Endothelial cell of umbilical vein (primary cell): ENCODE measurements around the gene CCDC57. TPM values are rescaled to one million over a fixed set of nuclear protein-coding genes. Genes with fewer than 3 reads are reported as not detected.

Experiments
- BruUV-seq: library from RNA; stranded (reverse); fragments of 400-500 nt; replicated peaks from 2 replicates; lab custom pipeline; 2021; lab: Mats Ljungman, UMichigan
- CTCF ChIA-PET: fragments of 300-600, 350-600 bp; sonication (Branson Sonifier 250); formaldehyde crosslinking; loops from one replicate; lab custom pipeline; 2021; ENCODE audit warnings: antibody characterized with exemption, inconsistent platforms; lab: Charles Lee
- POLR2A ChIA-PET: fragments of 300-600, 350-600 bp; sonication (Branson Sonifier 250); formaldehyde crosslinking; loops from one replicate; lab custom pipeline; 2021; ENCODE audit warnings: antibody characterized with exemption, inconsistent platforms; lab: Charles Lee
- DNase-seq: peaks from one replicate; pipeline ENCODE4 v3.0.0-alpha.2; 2011; ENCODE audit warnings: low read depth, low spot score
- FAIRE-seq: peaks from 2 replicates; lab custom pipeline; 2011; peaks lifted over from hg19 to GRCh38; lab: Jason Lieb, UNC
- H2AFZ ChIP-seq: 2 replicates; pipeline ENCODE4 v1.6.0; 2012; ENCODE audit warnings: low read depth, low read length, control low read depth, inconsistent platforms
- H3K27ac ChIP-seq: 2 replicates; pipeline ENCODE4 v1.5.1; 2011; ENCODE audit warnings: low read depth, mild to moderate bottlenecking, control low read depth, low read length, moderate library complexity; ENCODE audit not compliant: insufficient read depth
- H3K27me3 ChIP-seq, 2 experiments: 2 replicates each; pipeline versions ENCODE4 v1.6.0 to v1.6.1; 2011; ENCODE audit warnings: low read length in 2 of 2, mixed read lengths in 1 of 2; ENCODE audit not compliant: control insufficient read depth in 2 of 2, insufficient read depth in 2 of 2
- H3K36me3 ChIP-seq, 2 experiments: 2 replicates in 1 of 2; 3 replicates in 1 of 2; pipeline ENCODE4 v1.5.1; 2011; ENCODE audit warnings: low read length in 2 of 2, mild to moderate bottlenecking in 1 of 2, moderate library complexity in 1 of 2; ENCODE audit not compliant: control insufficient read depth in 2 of 2, insufficient read depth in 2 of 2; ENCODE audit errors: extremely low read depth in 1 of 2
- H3K4me1 ChIP-seq: 3 replicates; pipeline ENCODE4 v1.5.1; 2011; ENCODE audit warnings: mild to moderate bottlenecking, low read length; ENCODE audit not compliant: control insufficient read depth, insufficient read depth; ENCODE audit errors: extremely low read depth
- H3K4me2 ChIP-seq: 2 replicates; pipeline ENCODE4 v1.6.1; 2011; ENCODE audit warnings: low read length, control low read depth, mixed read lengths; ENCODE audit not compliant: insufficient read depth
- H3K4me3 ChIP-seq, 3 experiments: fragments of 200-600 bp in 1 of 3; sonication (generic), shearing (Covaris generic) in 1 of 3; replicated peaks in 1 of 3; 2 replicates each; pipeline ENCODE4 v1.5.1; 2011 to 2016; ENCODE audit warnings: control low read depth in 3 of 3, low read length in 3 of 3, mild to moderate bottlenecking in 2 of 3, inconsistent platforms in 1 of 3, low read depth in 1 of 3, moderate library complexity in 1 of 3; ENCODE audit not compliant: insufficient read depth in 1 of 3
- H3K79me2 ChIP-seq: 2 replicates; pipeline ENCODE4 v1.6.0; 2012; ENCODE audit warnings: low read length, inconsistent platforms; ENCODE audit not compliant: control insufficient read depth, insufficient read depth
- H3K9ac ChIP-seq: replicated peaks from 2 replicates; pipeline ENCODE3; 2011; ENCODE audit warnings: low read length, control low read depth; ENCODE audit not compliant: insufficient read depth; ENCODE audit errors: extremely low read depth
- H3K9me1 ChIP-seq: replicated peaks from 3 replicates; pipeline ENCODE4 v1.6.0; 2011; ENCODE audit warnings: mild to moderate bottlenecking, low read length; ENCODE audit not compliant: control insufficient read depth, insufficient read depth; ENCODE audit errors: extremely low read depth
- H3K9me3 ChIP-seq: replicated peaks from 2 replicates; pipeline ENCODE4 v1.5.1; 2012; ENCODE audit warnings: low read length, inconsistent platforms; ENCODE audit not compliant: control insufficient read depth, insufficient read depth
- H4K20me1 ChIP-seq: replicated peaks from 2 replicates; pipeline ENCODE3; 2011; ENCODE audit warnings: mild to moderate bottlenecking, low read length; ENCODE audit not compliant: control insufficient read depth, insufficient read depth; ENCODE audit errors: extremely low read depth
- FOS ChIP-seq: IDR thresholded peaks from 2 replicates; pipeline ENCODE4 v1.6.1; 2011; ENCODE audit warnings: mild to moderate bottlenecking, low read length, moderate library complexity, borderline replicate concordance; ENCODE audit not compliant: insufficient read depth
- GATA2 ChIP-seq: IDR thresholded peaks from 2 replicates; pipeline ENCODE4 v1.7.0; 2011; ENCODE audit warnings: low read depth, mild to moderate bottlenecking, moderate library complexity, mixed read lengths, low read length; ENCODE audit not compliant: insufficient read length, insufficient read depth
- JUN ChIP-seq: IDR thresholded peaks from 2 replicates; pipeline ENCODE4 v1.6.1; 2011; ENCODE audit warnings: borderline replicate concordance, low read depth; ENCODE audit not compliant: insufficient read length, insufficient read depth
- MYC ChIP-seq: IDR thresholded peaks from one replicate; pipeline ENCODE4 v1.6.1; 2011; ENCODE audit warnings: mild to moderate bottlenecking, low read depth, low read length
- POLR2A ChIP-seq: IDR thresholded peaks from 2 replicates; pipeline ENCODE4 v1.6.1; 2012; ENCODE audit warnings: low read depth, mild to moderate bottlenecking, control low read depth, low read length
- dilution Hi-C: fragments of 300-500 bp; cut with MboI; formaldehyde crosslinking; loops from one replicate; pipeline ENCODE4 v1.15.0; 2019; ENCODE audit warnings: low sequenced_read_pairs; ENCODE audit not compliant: extremely low pct_ligation_motif_present
- intact Hi-C: fragments of 100-400 bp; cut with micrococcal nuclease; formaldehyde crosslinking; loops from one replicate; pipeline ENCODE4 v1.10.0; 2022
- polyA plus RNA-seq, 4 experiments: library from polyadenylated mRNA; depleted of rRNA in 3 of 4; stranded (reverse) in 3 of 4; unstranded in 1 of 4; fragments of >200 nt; gene quantifications; 2 replicates each; pipeline versions ENCODE4 v1.2.1 to v1.2.3, GENCODE V29; 2011 to 2012; ENCODE audit warnings: missing spikeins in 1 of 4
- total RNA-seq: library from RNA; stranded (reverse); gene quantifications from 2 replicates; pipeline ENCODE4 v1.2.3, GENCODE V29; 2021
- TF ChIP-seq, protein P1 (sequence below): IDR thresholded peaks from 2 replicates; pipeline ENCODE4 v1.6.1; 2011; ENCODE audit not compliant: insufficient read depth, insufficient read length
- TF ChIP-seq, protein P2 (sequence below), 2 donors: IDR thresholded peaks; 1 replicate in 1 of 2; 2 replicates in 1 of 2; pipeline ENCODE4 v1.5.1; 2011; ENCODE audit warnings: low read length in 2 of 2, mild to moderate bottlenecking in 2 of 2, moderate library complexity in 2 of 2, control low read depth in 1 of 2, inconsistent platforms in 1 of 2, low read depth in 1 of 2; ENCODE audit not compliant: insufficient read depth in 1 of 2; ENCODE audit errors: extremely low read depth in 1 of 2

The CCDC57 gene
- total and polyA plus RNA-seq, 2 donors (not counting 3 experiments of a cell fraction or from before 2014, with no cell fraction given), result 18.6 to 31.6 TPM

DNA sequence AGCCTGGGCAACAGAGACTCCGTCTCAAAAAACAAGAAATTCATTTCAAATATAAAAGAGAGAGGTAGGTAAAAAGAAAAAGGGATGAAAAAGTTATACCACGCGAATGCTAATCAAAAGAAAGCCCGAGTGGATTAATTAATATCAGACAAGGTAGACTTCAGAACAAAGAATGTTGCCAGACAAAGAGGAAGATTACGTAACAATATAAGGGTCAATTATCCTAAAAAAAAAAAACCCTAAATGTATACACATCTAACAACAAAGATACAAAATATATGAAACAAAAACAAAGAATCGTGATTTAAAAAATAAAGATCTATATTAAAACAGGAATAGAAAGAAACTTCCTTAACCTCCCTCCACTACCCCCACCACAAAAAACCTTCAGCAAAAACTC is 44.1 kb downstream of the CCDC57 start:
- TF ChIP-seq FOS, result no peak
- TF ChIP-seq GATA2, result no peak
- TF ChIP-seq, protein P1, sequence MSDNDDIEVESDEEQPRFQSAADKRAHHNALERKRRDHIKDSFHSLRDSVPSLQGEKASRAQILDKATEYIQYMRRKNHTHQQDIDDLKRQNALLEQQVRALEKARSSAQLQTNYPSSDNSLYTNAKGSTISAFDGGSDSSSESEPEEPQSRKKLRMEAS, result no peak
- TF ChIP-seq POLR2A, result no peak
- TF ChIP-seq MYC, result no peak
- no peak for TF ChIP-seq JUN
- TF ChIP-seq, protein P2, sequence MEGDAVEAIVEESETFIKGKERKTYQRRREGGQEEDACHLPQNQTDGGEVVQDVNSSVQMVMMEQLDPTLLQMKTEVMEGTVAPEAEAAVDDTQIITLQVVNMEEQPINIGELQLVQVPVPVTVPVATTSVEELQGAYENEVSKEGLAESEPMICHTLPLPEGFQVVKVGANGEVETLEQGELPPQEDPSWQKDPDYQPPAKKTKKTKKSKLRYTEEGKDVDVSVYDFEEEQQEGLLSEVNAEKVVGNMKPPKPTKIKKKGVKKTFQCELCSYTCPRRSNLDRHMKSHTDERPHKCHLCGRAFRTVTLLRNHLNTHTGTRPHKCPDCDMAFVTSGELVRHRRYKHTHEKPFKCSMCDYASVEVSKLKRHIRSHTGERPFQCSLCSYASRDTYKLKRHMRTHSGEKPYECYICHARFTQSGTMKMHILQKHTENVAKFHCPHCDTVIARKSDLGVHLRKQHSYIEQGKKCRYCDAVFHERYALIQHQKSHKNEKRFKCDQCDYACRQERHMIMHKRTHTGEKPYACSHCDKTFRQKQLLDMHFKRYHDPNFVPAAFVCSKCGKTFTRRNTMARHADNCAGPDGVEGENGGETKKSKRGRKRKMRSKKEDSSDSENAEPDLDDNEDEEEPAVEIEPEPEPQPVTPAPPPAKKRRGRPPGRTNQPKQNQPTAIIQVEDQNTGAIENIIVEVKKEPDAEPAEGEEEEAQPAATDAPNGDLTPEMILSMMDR (IDR thresholded peaks at IDR 0.05; ENCODE audit: extremely low read depth in 1 of 2, insufficient read depth in 1 of 2, low read depth in 1 of 2, low read length in 2 of 2), result no peak
- dilution Hi-C loops (no loop called here), intact Hi-C loops (no loop called here)
- H3K9me1 ChIP-seq, result no peaks in the 10 kb centered on the region
- no peak overlapping the region for H3K27ac ChIP-seq
- H3K9me3 ChIP-seq, result no peaks in the 10 kb centered on the region
- H4K20me1 ChIP-seq, result no peaks in the 10 kb centered on the region
- H3K4me1 ChIP-seq, result no peaks in the 10 kb centered on the region
- DNase-seq (no peak), FAIRE-seq (no peak)
- H3K9ac ChIP-seq, result no peak overlapping the region
- H3K4me2 ChIP-seq, result no peak overlapping the region
- no peak overlapping the region for H2AFZ ChIP-seq
- no peaks in the 10 kb centered on the region for H3K27me3 ChIP-seq
- ChIA-PET CTCF (interaction anchor here (1.1 kb wide), 1 partner anchor 131 kb away, joined by 3 read pairs; the partner anchor contains the start of gene DCXR), POLR2A (no interaction called here)
- H3K4me3 ChIP-seq, result no peak overlapping the region
- no peaks in the 10 kb centered on the region for H3K79me2 ChIP-seq
- no TSS peak for BruUV-seq
- H3K36me3 ChIP-seq, result no peaks in the 10 kb centered on the region
